Iris pigment epithelial cell (primary cell): ENCODE data around the gene SEMA3F.

Experiments used
- DNase-seq: peaks from one replicate; pipeline ENCODE4 v3.0.0-alpha.2; 2011; ENCODE audit warnings: low read depth

The SEMA3F gene

GRCh38 chr3:50132421-50133282 is 22.5 kb upstream of the SEMA3F start:
- DNase-seq = no peak

GRCh38 chr3:50133283-50133615 is 21.9 kb upstream of the SEMA3F start:
- no peak for DNase-seq

GRCh38 chr3:50134367-50134766 is 20.8 kb upstream of the SEMA3F start:
- DNase-seq = no peak

DNA sequence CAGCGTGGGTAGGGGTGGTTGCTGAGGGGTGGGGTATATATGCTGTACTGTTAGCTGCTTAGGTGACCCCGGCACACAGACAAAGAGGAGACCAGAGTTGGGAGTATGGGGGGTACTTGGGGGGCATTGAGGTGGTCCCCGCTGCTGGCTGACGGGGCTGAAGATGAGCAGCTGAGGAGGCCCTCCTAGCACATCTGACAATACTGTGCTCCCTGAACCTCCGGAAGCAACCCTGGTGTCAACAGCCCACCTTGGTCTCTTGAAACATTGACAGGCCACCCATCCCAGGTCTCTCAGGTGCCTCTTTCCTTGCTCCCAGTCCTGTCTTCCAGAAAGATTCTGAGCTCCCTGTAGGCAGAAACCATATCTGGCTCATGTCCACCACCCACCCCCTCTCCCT is 19.2 kb upstream of the SEMA3F start:
- no peak for DNase-seq

DNA sequence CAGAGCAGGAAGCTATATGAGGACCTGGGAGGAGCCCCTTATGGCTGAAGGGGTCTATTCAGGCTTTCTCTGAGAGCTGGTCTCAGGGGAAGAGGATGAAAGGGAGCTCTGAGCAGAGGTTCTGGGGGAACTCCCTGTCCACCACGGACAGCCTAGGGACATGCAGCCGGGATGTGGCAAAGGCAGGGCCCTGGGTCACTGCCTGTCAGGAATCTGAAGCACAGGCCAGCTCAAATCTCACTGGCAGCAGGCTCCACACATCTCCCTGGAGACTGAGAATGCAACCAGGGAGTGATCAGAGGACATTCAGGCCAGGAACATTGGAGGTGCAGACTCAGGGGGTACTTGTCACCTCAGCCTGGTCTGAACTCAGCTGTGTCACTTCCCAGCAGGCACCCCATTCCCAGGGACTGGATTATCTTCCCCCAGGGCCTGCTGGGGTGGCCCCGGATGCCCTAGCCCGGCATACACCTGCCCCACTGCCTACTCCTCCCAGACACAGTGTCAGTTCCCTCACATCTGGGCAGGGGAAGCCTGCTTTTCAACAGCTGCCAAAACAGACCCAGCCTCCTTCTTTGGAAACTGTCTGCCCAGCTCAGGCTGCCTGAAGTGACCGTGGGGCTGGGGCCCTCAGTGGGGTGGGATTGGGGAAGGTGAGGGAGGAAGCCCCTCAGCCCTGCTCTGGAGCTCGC is 18.3 kb upstream of the SEMA3F start:
- no peak for DNase-seq

GRCh38 chr3:50137531-50137930 is 17.6 kb upstream of the SEMA3F start:
- DNase-seq = no peak

DNA sequence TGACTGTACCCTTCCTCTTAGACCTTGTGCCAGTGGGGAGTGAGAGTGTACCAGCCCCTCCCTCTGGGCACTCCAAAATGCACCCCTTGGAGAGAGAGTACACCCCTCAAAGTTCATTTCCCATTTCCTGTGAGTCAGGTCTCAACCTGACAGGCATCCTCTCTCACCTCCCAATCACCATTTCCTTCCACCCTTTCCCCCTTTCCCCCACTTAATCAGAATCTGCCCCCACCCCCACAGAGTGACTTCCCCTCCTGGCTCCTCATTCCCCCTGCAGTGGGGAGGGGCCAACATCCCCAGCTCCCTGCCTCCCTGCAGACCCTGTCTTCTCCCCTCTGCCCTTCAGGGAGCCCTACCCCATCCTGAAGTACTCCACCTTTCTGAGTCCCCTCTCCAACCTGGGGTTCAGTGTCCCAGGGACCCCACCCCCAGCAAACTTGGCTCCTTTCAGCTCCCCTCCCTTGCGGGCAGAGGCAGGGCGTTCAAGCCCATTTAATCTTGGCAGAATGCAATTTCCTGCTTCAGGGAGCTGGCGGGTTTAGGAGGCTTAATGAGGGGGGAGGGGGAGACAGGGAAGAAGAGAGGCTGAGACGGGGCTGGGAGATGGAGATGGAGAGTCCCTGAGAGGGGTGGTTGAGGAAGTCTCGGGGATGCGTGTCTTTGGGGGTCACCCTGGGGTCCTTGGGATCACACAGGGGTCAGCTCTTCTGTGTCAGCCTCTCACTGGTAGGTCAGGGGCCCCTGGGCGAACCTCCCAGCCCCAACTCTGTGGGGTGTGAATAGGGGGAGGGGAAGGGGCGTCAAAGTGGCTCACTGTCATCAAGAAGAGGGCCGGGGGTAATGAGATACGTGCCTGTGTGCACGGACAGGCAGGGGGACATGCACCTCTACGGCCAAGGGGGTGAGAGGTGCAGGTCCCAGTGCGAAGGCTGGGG is 16.6 kb upstream of the SEMA3F start:
- DNase-seq = no peak

GRCh38 chr3:50139308-50139707 is 15.8 kb upstream of the SEMA3F start:
- DNase-seq = no peak

DNA sequence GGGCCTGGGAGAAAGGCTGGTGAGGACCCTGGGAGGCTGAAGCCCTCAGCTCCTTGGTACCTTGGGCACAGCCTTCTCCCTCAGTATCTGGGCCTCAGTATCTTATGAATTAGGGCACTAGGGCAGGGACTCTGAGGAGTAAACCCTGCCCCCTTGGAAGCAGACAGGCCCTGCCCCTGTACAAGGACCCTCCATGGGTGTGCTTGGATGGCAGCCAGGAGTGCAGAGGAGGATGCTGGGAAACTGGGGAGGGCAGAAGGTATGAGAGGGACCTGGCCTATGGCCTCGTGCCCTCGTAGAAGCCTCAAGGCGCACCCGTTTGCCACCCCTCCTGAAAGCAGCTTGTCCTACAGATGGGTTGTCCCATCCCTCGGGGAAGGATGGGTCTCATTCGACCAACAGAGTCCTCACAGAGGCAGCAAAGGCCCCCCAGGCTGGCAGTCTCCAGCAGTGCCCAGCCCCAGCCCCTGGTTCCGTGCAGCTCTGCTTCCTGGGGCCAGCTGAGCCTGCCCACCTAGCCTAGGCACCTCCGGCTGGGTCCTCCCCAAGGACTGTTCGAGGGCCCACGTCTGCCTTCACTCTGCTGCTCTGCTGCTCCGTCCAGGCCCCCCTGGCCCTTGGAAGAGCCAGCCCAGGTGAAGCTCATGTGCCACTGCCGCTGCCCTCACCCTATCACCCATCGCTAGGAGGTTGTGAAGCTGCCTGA is 15.3 kb upstream of the SEMA3F start:
- DNase-seq = no peak

DNA sequence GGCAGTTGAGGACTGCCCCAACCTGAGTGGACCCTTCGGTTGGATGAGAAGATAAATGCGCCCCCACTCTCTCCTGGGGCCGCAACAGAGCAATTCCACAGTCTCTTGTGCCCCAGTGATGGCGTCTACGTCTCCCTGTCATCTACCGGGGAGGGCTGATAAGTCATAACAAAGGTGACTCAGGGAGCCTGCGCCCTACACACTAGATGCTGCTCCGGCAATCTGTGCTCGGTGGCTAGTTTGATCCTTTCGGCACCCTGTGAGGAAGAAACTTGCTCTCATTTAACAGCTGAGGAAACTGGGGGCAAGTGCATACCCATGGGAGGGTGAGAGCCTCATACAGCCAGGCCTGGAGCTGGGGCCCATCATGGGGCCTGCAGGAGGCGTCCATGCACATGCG is 14.1 kb upstream of the SEMA3F start:
- no peak for DNase-seq

GRCh38 chr3:50146316-50146901 is 8.7 kb upstream of the SEMA3F start:
- DNase-seq = no peak

DNA sequence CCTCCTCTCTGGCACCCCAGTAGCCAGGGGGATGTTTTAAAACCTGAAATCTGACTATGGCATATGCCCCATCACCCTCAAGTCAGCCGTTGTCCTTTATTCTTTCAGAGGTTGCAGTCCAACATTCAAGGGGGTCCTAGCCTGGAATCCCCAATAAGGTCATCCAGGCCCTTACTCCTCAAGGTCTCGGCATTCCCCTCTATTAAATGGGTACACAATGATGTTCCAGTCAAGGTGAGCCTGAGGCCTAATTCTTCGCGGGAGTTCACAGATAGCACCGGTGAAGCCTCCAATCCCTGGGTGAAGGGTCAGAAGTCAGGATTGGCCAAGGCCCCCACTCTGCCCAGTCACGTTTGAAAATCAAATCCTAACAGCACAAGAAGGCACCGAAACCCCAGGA is 8.1 kb upstream of the SEMA3F start:
- no peak for DNase-seq

DNA sequence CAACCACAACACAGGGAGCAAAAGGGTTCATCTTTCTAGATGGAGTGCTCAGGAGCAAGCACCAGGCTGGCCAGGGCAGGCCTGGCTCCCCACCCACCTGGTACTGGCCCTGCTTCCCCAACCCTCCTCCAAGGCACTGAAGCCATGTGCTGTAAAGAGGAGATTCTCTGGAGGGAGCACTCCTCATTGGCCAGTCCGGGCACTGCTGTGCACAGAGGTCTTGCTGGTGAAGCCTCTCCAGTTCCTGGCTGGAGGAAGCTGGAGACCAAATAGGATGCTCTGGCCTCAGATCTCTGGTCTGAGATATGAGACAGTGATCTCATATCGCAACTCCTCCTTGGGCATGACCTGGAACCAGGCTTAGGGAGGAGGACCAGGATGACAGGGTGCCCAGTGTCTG is 7.7 kb upstream of the SEMA3F start:
- DNase-seq = no peak

DNA sequence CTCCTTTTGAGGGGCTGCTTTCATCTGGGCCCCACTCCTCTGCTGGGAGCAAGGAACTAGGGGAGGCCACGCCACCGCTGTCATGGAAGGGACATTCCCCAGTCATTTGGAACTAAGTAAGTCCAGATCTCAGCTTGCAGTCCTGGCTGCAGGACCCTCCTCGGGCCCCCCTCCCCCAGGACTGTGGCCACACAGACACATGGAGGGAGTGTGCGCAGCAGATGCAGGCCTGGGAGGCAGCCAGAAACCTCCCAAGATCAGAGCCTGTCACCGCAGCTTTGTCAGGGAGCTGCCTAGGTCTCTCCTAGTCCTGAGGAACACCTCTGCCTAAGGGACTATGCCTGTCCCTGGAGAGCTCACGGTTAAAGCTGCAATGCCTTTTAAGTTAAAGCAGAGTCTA is 7.3 kb upstream of the SEMA3F start:
- no peak for DNase-seq

GRCh38 chr3:50150404-50150750 is 4.7 kb upstream of the SEMA3F start:
- no peak for DNase-seq

DNA sequence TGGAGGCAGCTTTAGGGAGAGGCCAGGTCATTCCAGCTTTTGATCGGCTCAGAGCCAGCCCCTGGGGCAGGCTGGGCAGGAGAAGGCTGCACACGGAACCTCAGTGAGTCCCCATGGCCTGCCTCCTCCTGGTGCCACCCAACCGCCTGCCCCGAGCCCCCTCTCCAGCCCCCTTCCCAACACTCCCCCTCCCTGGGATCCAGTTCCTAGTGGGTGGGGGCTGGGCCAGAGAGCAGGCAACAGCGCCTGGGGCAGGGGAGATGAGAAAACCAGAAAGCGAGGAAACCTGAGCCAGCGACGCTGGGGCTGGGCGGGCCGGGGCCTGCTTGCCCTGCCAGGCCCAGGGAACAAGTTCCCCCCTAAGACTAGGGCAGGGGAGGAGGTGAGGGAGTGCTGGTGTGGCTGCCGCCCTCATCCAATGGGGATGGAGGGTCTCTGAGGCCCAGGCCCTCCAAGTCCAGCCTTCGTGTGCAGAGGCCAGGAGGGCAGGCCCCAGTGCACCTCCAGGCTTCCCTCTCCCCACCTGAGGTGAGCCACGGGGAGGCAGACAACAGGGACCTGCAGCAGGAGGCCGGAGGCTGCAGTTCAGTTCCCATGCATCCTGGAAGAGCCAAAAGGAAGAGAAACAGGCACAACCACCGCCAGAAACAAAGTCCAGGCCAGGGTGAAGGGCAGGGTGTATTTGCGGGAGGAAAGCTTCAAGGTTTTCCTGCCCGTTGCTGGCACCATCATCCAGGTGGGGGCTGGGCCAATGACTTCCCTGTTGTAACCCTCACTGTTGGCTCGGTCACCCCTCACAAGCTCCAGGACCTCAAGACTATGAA is 4.0 kb upstream of the SEMA3F start:
- no peak for DNase-seq

DNA sequence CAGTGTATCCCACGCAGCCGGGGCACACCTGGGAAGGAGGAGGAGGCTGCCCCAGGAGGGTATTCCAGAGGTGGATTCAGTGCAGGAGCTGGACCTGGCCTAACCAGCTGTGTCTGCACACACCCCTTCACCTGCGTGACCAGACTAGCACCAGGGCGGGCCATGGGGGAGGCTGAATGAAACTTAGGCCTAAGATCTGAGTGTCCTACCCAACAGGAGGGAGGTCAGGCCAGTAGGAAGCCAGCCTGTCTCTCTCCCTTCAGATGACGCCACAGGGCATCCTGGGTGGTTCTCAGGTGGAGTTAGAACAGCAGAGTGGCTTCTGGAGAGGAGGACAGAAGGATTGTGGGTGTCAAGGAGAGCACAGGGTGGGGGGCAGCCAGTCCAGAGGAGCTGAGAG is 3.4 kb upstream of the SEMA3F start:
- DNase-seq = no peak

GRCh38 chr3:50153782-50154475 is 1.2 kb upstream of the SEMA3F start:
- no peak for DNase-seq

DNA sequence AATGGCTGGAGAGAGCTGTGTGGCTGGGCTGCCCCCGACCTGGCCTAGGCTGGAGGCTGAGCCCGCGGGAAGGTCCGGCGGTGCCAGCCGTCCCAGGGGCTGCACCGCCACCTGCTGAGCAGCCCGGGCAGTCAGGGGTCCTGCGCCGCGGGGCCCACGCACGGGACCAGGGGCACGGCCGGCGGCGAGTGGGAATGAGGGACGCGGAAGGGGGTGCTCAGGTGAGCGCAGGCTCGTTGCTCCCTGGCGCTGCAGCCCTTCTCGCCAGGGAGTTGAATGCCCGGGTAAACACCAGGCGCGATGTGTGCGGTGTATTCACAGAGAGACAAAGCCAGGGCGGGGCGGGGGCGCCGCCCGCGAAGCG is 666 bp upstream of the SEMA3F start:
- no peak for DNase-seq

GRCh38 chr3:50155491-50155878 is 361 bp downstream of the SEMA3F start:
- DNase-seq = no peak
